RCC 7860 (cell line): ENCODE results near the gene TBC1D7.
A peak's percentile ranks its signal among the peaks of the same experiment; 100 is the strongest.

Source experiments
- DNase-seq: peaks from one replicate; pipeline ENCODE4 v3.0.0-alpha.2; 2015; ENCODE audit warnings: low spot score
- FAIRE-seq: peaks from 2 replicates; lab custom pipeline; 2012; peaks lifted over from hg19 to GRCh38; lab: Jason Lieb, UNC

TBC1D7 gene

DNA sequence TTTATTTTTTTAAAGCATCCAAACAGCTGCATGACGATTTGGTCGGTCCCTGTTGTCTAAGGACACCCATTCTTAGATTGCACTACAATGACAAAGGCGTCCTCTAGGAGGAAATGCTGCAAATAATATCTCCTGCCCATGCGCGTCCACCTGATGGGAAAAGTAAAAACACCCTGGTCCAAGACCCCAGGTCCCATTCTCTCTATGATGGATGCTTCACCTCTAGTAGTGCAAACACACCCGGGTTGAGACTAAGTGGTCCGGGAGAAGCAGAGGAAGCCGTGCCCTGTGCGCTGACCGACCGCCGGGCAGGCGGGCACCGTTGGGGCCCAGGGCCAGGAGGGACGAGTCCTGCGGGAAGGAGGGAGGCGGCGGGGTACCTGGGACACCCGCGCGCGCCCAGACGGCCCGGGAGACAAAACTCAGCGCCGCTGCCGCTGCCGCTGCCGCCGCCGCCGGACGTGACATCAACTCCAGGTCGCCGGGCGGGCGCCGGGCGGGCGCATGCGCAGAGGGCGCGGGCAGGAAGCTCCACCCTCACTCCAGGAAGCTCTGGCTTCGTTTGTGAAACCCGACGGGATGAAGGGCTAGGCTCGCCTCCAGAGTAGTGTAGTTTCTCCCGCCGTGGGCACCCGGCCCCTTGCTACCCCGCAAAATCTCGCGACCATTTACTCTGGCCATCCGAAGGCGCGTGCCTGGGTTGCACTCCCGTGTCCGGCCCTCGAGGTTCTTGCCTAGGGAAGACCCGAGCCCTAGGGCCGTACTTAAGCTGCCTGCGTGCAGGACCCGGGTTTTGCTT, at the start of gene TBC1D7:
Gene TBC1D7 (minus strand): TSS at position 462 of the 799 bp plus-strand sequence. CDS start 1,639 bp downstream, outside the sequence.
- DNase-seq: peak; percentile 85
- FAIRE-seq: no peak

DNA sequence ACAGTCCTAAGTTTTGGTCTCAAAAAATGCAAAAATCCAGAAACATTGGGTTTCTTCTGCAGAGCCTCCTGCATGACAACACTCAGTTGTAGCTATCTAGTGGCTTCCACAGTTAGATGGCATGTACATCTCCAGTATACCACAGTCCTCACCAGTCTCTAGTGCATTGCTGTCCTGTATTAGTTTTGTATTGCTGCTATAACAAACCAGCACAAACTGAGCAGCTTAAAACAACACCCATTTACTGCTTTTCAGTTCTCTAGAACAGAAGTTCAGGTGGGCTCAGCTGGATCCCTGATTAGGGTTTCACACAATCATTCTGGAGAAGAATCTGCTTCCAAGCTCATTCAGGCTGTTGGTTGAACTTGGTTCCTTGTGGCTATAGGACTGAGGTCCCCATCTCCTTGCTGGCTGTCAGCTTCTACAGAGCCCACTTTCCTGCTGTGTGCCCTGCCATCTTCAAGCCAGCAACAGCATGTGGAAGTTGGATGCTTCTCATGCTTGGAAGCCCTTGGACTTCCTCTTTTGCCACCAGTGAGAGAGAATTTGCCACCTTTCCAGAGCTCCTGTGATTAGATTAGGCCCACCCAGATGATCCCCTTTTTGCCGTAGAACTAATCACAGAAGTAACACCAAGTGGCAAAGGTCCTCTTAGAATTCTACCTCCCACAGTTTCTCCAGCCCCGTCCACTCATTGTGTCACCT, 48.9 kb upstream of the TBC1D7 start:
- DNase-seq (no peak), FAIRE-seq (no peak)

DNA sequence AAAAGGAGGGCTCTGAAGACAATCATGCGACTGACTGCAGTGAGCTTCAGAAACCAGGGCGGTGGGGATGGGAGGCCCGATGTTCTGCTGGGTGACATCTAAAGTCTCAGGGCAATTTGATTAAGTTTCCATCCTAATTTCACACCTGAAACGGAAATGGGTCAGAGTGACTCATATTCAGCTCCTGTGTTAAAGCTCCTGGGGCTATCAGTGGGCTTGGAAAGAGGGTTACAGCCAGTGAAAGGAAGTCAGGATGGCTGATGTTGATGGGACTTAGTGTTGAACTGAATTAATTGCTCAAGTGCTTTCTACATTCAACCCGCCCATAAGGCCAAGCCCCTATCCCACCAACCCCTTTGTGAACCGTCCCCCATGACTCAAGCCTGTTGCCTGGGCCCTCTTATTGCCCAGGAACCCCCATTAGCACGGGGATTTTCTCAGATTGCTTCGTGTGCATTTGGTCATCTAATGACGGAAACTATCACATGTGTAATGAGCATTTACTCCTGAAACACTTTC, 47.1 kb upstream of the TBC1D7 start:
- no peak for FAIRE-seq
- no peak for DNase-seq

DNA sequence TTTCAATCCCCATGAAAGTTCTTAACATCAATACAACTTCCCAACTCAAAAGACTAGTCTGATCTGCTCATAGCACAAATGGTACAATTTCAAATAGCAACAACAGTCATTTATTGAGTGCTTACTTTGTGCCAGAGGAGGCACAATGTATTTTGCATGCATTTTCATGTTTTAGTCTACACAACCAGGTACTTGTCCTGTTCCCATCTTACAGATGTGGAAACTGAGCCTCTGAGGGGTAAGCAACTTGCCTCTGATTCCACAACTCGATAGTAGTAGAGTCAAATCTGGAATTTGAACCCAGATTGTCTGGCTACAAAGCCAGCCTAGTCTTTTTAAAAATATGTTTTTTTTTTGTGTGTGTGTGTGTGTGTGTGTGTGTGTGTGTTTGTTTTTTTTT, 45.6 kb upstream of the TBC1D7 start:
- DNase-seq: no peak
- FAIRE-seq: no peak

DNA sequence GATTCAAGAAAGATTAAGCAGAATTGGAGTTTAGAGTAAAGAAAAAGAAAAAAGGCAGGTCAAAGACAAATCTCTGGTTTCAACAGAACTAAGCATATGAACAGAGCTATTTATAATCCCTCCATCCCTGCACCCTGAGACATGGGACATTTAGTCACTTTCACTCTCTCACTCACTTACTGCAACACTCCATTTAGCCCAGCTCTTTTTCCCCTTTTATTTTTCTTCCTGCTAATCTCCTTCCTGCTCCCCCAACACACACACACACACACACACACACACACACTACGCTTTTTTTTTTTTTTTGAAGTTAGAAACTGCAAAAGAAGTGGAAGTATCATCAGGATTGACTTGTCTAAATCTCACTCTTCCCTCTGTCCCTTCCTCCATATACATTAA, 45.1 kb upstream of the TBC1D7 start:
- DNase-seq (no peak), FAIRE-seq (no peak)

DNA sequence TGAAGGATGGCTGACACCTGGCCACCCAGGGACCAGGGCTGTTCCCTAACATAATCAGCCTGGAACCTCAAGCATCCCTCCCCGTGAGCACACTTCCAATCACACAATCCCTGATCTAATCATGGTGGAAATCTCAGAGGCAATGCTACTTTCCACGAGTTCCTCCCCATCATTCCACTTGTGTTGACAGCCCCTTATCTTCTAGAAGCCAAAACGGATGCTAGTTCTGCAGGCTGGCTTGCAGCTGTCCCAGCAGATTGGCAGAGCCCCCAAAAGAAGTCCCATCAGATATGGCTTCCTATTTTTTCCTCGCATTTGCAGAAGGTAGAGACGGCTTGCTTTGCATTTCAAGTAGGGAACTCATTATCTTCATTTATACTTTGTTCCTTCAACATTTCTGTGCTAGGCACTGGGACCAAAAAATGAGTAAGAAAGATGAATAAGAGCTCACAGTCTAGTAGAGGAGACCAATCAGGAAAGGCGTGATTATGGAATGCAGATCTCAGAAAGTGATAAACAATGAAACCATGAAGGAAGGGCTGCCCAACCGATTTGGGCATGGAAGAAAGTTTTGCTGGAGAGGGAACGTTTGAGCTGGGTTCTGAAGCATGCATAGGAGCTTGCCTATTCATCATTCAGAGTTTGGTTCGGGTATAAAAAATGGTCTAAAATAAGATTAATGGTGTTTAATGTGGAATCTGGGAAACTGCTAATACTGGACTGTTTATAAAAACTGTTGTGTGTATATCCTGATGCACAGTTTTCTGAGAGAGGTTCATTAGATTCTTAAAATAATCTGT, 44.6 kb upstream of the TBC1D7 start:
- DNase-seq (no peak), FAIRE-seq (no peak)

DNA sequence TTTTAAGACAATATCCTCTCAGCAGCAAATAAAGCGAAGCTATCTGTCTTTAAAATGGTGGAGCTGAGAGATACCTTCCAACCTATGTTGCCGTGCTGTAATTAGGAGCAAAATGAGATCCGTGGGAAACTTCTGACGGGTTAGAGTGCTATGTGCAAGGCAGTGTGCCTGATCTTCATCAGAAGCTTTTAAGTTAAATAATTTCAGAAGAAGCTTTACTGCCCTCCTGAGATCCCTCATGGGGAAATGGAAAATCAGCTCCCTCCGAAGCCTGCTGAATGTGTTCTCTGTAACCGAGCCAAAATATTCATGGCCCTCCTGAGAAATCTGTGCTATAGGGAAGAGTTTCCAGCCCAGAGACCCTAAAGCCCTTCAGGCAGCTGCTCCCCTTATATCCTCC, 43.7 kb upstream of the TBC1D7 start:
- DNase-seq (no peak), FAIRE-seq (no peak)

DNA sequence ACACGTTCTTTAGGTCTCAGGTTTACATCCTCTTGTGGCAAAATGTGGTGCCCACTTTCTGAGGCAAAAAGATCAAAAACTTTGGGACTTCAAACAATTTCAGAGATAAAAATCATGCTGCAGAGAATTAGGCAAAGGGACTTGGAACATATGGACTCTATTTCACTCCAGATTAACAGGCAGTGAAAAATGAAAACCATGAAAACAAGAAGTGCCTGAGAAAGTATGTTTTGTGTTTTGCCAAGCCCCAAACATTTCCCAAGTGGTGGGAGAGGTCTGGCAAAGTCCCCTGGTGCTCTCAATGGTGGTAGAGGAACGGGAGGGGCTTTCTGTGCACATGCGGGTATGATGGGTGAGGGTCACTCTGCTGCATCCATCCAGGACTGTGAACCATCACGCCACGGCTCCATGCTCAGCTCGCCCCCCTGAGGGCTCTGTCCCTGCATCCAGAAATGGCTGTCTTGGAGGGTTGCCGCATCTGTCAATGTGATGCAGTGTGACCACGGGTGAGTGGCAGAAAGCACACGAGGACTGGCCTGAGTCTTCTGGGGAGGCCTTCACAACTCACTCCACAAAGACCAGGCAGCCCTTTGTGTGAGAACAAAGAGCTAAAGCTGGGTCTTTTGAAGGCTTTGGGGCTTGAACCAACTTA, 43.2 kb upstream of the TBC1D7 start:
- FAIRE-seq (no peak), DNase-seq (no peak)

DNA sequence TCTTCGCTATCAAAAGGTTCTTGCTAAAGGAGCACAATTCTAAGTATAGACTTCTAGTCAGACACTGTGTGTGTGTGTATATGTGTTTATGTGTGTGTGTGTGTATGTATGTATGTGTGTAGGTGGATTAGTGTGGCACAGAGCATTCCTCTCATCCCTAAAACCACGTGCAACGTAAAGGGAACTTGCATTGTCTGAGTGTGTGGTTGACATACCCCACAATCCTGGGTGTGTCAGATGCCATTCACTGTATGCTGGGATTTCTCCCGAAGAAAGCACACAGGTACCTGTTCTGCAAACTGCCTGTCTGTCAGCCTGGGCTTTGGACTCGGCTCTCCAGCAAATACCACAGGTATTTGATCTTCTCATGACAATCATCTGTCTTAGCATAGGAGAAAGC, 42.3 kb upstream of the TBC1D7 start:
- no peak for DNase-seq
- no peak for FAIRE-seq

DNA sequence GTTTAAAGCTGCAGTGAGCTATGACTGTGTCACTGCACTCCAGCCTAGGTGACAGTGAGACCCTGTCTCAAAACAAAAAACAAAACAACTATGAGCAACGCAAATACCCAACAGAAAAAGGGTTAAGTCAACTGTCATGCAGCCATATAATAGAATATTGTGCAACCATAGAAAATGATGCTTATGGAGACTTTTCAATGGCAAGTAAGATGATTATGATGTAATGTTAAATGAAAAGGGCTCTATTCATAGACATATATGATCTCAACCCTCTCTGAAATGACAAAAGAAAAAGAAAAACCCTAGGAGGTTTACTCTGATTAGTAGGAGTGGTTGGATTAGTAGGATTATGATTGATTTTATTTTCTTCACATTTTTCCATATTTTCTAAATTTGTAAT, 41.3 kb upstream of the TBC1D7 start:
- DNase-seq (no peak), FAIRE-seq (no peak)

DNA sequence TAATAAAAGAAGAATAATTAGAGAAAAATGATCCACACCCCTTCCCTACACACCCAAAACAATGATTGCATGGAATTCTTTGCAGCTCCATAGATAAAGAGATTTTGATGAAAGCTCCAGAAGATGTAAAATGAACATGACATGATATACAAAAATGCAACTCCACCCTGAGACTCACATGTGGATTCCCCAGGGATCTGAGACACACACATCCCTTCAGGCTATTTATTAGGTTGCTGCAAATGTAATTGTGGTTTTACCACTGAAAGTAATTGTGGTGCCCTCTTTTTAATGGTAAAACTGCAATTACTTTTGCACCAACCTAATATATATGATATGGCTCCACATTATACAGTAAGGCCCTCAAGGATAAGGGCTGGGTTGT, 40.4 kb upstream of the TBC1D7 start:
- DNase-seq: no peak
- FAIRE-seq: no peak

DNA sequence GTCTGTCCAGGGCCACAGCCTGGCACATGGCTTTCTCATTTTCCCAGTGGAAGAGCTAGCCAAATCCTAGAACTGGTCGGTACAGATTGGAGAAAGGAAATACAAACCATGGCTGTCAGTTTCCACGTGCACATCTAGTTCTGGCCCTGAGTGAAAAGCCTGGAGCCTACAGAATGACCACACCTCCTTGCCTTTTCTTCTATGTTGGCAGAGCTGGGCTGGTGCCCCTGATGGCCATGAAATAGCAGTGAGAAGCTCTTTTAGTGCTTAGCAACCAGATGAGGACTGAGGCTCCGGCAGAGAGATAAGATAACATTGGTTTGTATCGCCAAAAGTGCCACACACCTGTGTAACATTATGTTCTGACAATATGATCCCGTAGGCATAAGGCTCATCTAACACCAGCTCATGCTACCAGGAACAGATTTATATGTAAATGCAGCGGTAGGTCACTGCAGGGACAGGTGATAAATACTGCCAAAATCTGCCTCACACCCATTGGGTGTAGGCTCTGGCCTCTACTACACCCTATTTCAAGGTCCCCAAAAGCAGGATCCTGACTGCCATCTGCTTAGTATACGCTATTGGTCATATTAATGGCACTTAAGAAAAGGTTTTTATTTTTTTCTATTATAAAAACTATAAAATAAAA, 39.9 kb upstream of the TBC1D7 start:
- FAIRE-seq: no peak
- no peak for DNase-seq

DNA sequence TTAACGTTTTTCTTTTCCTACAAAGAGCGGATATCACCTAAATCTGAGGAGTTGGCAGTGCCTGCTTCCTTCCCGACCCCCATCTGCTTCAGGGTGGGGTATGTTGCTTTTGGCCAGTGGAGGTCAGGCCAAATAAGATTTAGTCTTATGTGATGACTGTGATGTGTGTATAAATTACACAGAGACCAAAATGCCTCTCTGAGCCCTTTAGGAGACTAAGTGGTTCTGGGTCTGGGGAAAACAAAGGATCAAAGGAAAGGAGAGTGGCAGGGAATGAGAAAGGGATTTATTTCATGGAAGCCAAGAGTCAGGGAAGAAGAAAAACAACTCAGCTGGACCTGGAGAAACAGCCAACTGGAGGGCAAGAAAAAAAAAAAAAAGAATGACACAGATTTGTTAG, 39.1 kb upstream of the TBC1D7 start:
- FAIRE-seq (no peak), DNase-seq (no peak)

DNA sequence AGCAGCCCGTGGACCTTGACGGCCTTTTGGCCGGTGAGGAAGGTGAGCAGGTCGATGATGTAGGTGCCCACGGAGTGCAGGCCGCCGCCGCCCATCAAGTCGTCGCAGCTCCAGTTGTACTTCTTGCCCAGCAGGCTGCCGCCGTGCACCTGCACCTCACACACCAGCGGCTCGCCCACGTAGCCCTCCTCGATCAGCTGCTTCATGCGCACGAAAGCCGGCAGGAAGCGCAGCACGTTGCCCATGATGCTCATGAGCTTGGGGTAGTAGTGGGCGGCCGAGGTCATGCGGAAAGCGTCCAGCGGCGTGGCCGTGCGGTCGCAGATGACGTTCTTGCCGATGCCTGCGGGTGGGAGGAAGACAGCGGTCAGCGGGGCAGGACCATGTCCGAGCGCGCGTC, 37.0 kb upstream of the TBC1D7 start:
- FAIRE-seq (no peak), DNase-seq (no peak)

DNA sequence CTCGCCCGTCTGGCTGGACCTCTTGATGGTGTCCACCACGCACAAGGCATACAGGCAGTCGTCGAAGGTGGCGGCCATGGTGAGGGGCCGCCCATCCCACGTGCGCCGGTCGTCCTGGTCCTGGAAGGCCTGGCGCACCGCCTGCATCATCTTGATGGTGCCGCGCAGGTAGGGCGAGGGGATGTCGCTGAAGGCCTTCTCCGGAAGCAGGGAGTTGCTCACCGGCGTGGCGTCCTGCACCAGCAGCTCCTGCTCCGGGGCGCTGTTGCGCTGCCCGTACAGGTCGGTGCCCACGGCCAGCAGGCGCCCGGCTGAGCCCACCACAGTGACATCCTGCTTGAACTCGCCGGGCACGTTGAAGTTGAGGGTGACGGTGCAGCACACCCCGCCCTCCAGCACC, 36.5 kb upstream of the TBC1D7 start:
- DNase-seq (no peak), FAIRE-seq (no peak)

DNA sequence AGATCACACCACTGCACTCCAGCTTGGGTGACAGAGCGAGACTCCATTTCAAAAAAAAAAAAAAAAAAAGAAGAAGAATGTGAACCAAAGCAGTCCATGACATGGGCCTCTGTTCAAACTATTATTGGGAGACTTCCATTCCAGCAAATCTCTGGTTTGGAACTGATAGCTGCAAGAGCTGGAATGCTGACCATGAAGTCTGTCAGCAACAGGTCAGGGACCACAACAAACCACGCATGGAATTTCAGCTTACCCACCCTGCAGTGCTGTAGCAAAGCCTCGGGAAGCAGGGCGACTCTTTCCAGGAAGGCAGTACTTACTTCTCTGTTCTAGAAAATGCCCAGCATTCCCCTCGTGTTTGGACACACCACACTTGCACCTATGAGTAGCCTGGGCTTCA, 34.1 kb upstream of the TBC1D7 start:
- FAIRE-seq (peak; percentile 62), DNase-seq (peak; percentile 82)

DNA sequence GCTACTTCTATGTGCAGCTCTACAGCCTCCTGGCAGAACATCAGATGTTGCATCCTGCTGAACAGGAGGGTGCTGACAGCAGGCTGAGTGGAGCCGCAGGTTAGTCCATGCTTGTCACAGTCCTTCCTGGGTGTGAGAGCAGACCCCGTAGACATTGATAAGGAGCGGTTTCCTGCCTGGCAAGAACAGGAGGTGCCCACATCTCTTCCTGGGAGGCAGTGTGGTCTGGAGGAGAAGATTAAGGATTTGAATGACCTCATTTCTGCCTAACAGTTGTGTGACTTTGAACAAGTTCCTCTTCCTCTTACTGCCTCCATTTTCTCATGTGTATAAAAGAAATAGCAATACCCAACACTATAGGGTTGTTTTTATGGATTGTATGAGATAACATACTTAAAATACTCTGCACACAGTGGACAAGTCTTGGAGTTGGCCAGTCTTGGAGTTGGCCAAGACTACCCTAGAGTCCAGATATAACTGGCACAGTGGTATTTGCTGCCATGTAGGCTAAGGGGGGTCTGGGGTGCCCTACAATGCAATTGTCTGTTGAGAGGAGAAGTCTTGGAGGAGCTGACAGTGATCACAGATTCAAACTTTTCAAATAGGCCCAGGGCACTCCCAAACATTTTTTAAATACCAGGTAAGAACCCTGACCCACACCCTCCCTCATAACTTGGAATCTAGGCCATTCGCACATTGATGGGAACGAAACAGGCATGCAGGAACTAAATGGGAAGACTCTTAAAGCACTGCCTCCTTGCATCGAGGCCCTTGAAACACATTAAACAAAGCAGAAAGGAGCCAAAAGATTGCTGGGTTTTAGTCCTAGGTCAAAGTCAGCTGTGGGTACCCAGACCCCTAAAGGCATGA, 32.6 kb upstream of the TBC1D7 start:
- FAIRE-seq (no peak), DNase-seq (peak; percentile 53)

DNA sequence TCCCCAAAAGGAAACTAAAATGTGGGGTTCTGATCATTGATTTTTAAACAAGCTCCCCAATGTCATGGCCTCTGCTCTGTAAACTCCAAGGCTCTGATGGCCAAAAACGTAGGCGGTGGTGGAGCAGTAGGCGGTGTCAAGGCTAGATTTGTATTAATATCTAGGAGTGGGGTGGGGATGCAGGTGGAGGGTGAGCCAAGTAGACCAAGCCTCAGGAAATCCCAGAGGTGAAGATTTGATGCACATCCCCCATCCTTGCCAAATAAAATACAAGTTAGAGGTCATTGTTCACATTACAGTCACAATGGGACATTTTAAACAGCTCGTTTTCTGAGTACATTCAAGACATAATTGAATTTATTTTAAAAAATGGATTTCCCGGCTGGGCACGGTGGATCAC, 30.9 kb upstream of the TBC1D7 start:
- DNase-seq: no peak

DNA sequence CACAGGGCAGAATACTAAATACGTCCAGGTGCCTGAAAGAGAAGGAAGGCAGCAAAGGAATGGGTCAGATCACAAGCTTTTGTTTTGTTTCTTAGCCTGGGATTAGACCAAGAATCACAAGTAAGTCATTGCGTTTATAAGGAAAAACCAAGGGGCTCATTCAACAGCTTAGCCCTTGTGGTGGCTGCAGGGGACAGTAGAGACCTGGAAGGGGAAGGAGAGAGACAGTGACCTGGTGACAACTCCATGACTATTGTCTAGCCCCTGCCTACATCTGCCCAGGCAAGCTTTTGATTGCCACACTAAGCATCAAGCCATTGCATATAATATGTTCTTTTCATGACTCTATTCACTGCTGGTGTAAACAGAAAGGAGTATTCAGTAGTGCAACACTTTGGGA, 30.2 kb upstream of the TBC1D7 start:
- DNase-seq: no peak
- FAIRE-seq: no peak

More for the DNA sequence above, 30.9 kb upstream of the TBC1D7 start:
- no peak for FAIRE-seq
